NCI-H1436 (cell line): ENCODE results near the gene UQCR11.
A peak's percentile ranks its signal among the peaks of the same experiment; 100 is the strongest.

Source experiments
- DNase-seq: peaks from one replicate; lab custom pipeline; 2025; lab: John Stamatoyannopoulos, UW

UQCR11 gene

DNA sequence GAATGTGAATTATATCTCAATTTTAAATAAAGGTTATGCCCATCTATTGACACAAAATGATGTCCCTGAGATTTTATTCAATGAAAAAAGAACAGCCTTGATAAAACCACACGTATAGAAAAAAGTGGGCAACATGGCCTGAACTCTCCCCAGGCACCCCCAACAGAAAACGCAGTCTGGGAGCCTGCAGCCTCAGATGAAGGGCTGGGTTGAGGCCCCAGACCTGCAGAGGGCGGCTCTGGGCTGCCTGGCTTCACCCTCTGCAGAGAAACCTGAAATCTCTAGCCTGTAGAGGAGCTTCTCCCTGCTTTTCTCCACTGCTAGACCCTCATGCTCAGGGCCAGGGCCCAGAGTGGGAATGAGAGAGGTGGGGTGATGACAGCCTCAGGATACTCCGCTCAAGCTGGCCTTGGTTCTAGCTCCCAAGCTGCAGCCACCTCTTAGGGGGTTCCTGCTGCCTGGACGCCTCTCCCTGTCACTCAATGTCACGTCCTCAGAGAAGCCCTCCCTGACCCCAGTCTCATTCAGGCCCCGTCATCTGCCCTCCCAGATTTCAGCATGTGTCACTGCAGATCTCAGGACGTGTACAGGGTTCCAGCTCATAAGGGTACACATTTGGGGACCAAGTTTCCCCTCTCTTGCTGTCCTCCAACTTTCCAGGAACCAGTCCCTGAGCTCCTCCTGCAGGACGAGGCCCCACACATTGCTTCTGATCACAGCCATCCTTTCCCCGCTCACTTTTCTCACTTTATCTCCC, 14.4 kb downstream of the UQCR11 start:
- no peak for DNase-seq

DNA sequence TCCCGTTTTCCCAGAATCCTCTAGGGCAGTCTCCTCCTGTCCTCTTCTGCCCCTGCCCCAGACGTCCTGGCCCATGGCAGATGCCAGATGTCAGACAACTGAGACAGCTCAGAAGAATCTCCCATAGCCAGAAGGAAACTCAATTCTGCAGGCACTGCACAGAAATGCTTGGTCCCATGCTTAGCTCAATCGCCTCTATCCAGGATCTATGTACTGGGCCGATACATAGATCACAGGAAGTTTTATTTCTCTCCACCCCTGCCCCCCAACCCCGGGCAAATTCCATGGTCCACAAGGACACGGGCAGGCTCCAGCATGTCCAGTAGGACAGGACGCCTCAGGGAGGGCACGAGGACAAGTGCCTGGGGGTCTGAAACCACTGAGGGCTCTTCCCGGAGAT, 17.4 kb downstream of the UQCR11 start:
- no peak for DNase-seq

DNA sequence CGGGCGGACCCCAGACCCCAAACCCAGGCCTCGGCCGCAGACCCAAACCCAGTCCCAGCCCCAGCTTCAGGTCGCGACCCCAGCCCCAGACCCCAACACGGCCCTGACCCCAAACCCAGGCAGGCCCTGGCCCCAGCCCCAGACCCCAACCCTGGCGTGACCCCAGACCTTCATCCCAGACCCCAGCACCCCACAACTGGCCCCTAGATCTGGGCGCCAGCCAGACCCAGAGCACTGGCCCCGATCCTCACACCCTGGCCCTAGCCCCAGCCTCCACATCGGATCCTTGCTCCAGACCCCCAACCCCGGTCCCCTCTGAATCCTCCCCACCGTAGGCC, 20.1 kb downstream of the UQCR11 start:
- DNase-seq, result no peak

DNA sequence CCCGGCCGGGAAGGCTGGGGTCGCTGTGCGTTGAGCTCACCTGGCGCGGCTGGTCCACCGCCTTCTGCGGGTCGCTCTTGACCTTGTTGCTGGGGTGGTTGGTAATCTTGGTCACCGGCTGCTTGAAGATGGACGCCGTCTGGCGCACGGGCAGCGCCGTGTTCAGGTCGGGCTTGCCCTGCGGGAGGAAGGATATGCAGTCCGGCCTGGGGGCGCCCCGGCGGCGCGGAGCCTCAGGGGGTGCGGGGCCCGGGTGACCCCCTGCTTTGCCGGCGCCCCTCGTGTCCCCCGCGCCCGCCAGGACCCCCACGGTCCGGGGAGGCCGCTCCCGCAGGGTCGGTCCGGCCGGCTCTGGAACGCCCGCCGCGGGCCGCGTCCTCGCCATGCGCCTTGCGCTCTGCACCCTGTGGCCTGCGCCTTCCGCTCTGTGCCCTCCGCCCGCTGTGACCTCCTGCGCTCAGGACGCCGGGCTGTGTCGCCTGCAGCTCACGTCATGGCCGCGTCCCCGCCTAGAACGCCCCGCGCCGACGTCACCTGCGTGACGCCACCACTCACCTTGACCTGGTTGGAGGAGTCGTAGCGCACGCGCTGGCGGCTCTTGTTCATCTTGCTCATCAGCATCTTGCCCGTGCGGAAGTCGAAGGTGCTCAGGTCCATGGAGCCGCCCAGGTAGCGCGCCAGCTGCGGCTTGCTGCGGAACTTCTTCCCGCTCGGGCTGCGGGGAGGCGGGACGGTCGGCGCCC, 20.6 kb downstream of the UQCR11 start:
- DNase-seq, result no peak

DNA sequence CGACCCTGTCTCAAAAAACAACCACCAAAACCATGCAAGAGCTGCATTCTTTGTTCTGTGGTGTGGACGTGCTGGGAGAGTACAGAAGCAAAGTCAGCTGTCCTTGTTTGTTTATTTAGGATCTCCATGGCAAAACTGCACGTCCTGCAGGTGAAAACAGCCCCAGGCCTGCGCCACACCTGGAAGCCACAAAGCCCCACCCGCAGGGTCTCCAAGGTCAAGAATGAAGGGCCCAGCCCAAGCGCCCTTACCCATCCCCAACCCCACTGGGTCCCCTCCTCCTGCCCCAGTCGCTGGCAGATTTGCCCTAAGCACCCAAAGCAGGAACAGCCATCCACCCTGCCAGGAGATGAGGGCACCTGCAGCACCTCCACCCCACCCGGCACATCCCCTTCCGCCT, 23.1 kb downstream of the UQCR11 start:
- no peak for DNase-seq

DNA sequence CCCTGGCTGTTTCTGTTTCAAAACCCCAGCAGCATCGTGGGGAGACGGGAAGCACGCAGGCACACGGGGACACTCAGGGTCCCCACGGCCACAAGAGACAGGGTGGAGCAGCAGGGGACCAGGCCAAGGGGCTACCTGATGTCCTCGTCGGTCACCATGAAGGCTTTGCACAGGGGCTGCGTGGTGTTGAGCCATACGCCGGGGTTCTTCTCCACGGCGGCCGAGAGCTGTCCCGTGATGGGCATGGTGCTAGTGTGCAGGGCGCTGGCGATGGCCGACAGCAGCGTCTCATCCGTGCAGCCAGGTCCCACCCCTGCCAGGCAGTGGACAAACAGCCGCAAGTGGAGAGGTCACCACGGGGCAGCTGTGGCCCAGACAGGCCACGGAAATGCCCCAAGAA, 24.3 kb downstream of the UQCR11 start:
- no peak for DNase-seq

DNA sequence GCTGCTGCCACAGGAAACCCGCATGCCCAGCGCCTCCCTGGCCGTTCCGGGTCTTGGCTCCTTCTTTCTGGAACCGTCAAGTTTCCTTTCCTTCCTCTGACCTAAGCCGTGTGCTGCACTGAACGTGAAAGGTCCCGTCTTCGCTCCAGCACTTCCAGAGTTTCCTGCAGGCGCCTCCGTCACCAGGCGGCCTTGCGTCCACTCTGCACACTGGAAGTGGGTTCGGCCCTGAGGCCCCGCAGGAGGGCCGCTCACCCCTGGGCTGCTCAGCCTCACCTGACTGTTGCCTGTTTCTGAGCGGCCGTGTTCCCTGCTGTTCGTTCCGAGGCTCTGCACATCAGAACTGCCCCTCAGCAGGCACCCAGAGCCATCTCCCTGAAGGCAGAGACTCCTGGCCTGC, 24.9 kb downstream of the UQCR11 start:
- no peak for DNase-seq

DNA sequence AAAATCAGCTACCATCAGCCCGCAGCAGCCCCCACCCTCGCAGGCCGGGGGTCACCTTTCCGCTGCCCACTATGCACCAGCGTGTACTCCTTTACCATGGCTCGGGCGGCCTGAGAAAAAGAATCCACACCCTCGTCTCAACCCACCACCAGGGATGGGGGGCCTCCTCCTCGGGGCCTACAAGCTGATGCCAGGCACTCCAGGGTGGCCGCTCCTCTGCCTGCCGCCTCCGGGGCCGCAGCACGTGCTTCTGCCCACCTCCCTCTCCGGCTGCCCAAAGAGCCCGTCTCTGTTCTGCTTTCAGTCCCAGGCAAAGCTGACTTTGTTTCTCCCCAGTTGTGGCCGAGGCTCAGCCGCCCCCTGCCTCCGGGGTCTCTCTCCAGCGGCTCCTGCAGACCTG, 26.0 kb downstream of the UQCR11 start:
- DNase-seq, result no peak

DNA sequence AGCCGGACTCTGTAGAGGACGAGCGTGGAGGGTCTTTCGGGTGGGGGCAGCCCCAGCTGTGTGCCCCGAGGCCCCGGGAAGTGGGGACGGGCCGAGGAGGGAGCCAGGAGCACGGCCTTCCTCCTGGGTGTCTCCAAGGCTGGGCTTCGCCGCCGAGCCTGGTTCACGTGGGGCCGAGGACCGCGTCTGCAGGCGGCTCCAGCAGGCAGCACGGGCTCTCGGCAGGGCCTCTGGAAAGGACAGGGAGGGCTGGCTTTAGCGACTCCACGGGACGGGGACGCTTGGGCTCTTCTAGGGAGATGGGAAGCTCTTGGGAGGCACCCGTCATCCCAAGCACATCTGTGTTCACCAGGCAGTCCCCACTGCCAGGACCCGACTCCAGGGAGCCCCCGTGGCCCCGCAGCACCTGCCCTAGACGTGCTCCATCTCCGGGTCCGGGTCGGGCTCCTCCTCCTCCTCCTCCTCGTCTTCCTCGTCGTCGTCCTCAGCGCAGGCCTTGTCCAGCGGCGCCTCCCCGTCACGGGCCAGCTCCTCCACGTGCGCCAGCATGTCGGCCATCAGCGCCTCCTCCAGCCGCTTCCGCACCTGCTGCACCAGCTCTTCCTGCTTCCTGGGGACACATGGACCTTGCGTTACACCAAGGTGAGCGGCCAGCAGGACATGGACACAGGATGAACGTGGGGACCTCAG, 27.2 kb downstream of the UQCR11 start:
- DNase-seq, result no peak

DNA sequence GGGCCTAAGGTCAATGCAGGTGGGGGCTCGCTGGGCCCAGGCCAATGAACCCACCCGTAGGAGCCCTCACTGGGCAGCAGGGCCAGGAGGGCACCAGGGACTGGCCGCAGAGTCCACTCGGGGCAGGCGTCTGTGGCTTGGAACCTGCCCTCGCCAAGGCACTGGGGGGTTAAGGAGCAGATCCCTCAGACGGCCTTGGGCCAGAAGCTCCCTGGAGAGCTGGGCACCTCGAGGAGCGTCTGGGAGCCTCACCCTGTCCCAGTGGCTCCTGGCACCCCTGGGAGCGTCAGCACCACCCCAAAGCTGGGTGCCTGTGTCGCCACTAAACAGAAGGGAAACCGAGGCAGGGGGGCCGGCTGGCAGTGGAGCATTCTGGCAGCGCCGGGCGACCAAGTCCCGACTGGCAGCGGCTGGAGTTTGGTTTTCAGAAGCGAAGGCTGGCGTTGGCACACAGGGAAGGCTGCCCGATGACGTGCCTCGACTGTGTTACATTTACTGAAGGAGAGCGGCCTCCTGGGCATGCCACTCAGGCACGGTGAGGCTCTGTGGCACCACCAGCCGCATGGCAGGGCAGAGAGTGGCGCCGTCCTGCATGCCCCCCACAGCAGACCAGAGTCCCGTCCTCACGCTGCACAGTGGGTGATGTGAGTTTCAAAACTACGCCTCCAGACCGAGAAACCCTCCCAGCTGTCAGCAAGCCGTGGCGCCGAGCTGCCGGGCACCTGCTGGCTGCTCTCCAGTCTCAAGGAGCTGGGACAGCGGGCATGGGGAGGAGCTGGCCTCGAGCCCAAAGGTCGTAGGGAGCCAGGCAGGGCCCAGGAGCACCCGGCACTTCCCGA, 28.0 kb downstream of the UQCR11 start:
- no peak for DNase-seq

DNA sequence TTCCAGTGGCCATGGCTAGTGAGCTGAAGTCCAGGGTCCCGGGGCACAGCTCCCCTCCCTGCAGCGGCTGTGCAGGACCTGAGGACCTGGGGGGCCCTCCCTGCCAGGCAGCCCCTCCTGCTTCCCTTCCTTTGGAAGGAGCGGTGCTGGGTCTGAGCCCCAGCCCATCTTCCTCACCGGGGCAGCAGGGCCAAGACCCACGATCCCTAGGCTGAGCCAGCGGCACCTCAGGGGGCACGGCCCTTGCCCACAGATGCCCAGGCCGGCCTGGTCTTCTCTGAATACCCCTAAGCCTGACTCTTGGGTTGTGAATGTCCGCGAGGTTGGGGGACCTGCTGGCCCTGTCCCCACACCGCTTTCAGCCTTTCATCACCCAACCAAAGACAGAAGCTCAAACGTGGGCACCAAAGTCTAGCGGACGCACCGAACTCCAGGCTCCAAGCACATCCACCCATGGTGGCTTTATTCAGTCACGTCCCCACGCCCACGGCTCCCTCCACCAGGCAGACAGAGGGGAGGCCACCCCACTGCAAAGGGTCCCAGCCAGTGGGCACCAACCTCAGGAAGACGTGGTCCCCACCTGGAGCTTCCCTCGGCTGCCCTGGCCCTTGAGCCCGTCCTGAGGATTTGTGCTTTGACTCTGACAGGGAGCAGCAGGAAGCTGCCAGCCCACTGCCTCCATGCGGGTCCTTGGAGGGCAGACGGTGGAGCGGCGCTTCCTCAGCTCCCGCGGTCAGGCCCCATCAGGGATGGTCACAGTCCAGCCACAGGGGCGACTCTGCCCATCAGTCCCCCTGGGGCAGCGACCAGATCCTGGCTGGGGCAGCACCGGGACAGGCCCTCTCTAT, 28.8 kb downstream of the UQCR11 start:
- no peak for DNase-seq

DNA sequence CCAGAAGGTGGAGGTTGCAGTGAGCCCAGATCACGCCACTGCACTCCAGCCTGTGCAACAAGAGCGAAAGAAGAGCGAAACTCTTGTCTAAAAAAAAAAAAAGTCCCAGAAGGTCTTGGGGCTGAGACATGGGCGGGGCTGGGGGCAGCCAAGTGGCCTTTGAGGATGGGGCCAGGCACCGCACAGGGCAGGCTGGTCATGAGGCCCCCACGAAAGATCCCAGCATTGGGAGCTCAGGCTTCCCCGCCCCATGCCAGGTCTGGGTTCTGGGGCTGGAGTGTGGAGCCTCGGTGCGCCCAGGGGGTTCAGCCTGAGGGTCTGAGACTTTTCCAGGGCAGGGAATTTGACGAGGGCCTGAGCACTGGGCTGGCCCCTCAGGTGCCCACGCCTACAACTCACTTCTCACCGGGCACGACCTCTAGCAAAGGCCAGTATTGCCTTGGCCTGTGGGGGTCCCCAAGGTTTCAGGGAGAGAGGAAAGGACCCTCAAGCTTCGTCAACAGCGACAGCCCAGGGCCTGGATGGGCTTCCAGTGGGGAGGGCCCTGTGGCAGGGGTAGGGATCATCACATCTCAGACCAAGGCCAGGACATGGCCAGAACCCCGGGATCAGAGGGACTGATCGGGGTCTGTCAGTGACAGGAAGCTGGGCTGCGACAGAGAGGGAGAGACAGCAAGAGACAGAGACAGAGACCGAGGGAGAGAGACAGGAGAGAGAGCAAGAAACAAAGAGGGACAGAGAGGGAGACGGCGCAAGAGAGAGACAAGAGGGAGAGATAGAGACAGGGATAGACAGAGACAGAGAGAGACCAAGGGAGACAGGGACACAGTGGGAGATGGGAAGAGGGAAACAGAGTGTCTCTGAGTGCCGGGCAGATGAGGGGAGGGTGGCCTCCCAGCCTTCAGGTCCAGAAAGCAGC, 29.7 kb downstream of the UQCR11 start:
- no peak for DNase-seq

DNA sequence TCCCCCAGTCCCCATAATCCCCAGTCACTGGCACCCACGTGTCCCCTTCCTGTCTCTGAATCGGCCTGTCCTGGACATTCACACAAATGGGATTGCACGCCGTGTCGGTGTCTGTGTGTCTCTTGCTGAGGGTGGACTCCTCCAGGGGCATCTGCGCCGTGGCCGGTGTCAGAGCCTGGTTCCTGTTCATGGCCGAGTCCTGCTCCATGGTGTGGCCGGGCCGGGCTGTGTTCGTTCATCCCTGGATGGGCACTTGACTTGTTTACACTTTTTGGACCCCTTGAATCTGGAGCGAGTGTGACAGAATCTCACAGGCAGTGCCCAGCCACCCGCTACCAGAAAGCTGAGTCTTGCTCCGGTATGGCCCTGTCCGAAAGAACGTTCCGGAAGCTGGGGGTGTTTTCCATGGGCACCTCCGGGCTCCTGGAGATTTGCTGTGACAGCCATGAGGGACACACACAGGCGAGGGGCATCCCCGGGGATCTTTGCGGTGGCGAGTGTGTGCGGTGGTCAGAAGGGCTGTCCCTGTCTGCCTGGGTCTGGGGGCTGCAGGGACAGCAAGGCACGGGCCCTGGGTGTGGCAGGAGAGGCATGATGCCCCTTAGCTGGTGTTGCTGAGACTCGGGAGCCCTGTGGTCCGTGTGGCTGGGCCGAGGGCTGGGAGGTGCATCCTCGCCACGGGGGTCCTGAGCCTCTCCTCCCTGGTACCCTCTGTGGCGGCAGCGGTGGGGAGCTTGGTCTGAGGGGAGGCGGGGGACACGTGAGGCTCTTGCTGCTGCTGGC, 30.7 kb downstream of the UQCR11 start:
- DNase-seq, result no peak

DNA sequence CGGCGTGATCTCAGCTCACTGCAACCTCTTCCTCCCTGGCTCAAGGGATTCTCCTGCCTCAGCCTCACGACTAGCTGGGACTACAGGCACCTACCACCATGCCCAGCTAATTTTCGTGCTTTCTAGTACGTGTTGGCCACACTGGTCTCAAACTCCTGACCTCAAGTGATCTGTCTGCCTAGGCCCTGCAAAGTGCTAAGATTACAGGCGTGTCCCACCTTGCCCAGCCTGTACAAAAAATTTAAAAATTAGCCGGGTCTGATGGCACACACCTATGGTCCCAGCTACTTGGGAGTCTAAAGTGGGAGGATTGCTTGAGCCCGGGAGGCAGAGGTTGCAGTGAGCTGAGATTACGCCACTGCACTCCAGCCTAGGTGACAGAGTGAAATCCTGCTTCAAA, 32.5 kb downstream of the UQCR11 start:
- DNase-seq, result no peak

DNA sequence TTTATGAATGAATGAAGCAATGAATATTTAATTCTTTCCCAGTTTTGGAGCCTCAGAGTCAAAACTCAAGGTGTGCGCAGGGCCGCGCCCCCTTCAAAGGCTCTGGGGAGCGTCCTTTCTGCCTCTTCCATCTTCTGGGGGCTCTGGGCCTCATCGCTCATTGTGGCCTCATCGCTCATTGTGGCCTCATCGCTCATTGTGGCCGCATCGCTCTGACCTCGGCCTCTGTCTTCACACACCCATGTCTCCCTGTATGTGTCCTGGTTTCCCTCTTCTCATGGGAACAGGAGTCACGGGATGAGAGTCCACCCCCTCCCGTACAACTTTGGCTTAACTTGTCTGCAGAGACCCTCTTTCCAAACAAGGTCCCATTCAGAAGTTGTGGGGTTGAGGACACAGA, 33.9 kb downstream of the UQCR11 start:
- no peak for DNase-seq

DNA sequence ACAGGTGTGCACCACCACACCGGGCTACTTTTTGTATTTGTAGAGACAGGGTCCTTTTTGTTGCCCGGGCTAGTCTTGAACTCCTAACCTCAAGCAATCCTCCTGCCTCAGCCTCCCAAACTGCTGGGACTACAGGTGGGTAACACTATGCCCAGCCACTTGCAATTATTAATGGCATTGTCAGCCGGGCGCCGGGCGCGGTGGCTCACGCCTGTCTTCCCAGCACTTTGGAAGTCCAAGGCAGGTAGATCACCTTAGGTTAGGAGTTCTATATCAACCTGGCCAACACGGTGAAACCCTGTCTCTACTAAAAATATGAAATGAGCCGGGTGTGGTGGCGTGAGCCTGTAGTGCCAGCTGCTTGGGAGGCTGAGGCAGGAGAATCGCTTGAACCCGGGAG, 34.4 kb downstream of the UQCR11 start:
- DNase-seq, result no peak

DNA sequence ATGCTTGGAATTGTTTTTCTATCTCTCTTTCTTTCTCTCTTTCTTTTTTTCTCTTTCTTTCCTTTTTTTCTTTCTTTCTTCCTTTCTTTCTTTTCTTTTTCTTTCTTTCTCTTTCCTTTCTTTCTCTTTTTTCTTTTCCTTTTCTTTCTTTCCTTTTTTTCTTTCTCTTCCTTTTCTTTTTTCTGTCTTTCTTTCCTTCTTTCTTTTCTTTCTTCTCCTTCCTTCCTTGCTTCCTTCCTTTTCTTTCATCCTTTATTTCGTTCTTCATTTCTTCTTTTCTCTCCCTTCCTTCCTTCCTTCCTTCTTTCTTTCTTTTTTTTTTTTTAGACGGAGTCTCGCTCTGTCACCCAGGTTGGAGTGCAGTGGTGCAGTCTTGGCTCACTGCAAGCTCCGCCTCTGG, 35.3 kb downstream of the UQCR11 start:
- no peak for DNase-seq

DNA sequence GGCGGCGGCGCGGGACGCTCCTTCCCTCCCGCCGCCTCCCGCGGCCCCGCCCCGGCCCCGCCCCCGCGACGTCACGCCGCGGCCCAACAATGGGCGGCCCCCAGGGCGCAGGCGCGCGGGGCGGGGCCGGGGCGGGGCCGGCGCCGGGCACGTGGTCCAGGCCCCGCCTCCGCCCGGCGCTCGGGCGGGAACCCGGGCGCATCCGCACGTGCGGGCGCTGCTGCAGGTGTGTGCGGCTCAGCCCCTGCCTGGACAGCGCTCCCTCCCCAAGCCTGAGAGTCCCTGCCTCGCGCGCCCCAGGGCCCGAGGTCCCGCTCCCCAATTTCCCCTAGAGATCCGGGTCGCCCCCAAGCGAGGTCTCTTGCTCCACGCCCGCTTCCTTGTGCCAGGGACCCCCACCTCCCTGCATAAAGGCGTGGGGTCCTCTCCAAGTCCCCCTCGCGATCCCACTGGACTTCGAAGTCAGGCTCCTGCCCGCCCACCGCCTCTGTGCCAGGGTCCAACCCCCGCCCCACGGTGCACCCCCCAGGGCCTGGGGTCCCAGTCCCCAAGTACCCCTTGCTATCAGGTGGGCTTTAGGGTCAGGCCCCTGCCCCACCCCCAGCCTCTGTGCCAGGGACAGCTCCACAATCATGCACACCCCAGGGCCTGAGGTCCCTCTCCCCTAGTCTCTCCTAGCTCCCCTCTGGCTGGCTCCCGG, 36.8 kb downstream of the UQCR11 start, which contains the start of gene MEX3D:
Gene MEX3D, minus strand, starts transcription at position 6 of the 700 bp plus-strand sequence. CDS start 267 bp downstream, outside the sequence.
- DNase-seq, result peak; percentile 84

DNA sequence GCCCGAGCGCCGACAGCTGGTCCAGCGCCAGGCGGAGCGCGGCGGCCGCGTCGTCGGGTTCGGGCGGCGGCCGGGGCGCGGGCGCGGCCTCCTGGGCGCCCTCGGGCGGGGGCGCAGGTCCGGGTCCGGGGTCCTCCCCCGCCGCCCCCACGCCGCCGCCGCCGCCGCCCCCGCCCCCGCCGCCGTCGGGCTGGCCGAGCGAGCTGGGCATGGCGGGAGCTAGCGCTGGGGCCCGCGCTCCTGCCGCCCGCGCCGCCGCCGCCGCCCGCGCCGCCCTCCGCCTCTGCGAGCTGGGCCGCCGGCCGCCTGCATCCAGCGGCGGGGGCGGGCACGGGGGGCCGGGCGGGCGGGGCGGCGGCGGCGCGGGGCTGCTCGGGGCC, 37.4 kb downstream of the UQCR11 start:
- DNase-seq, result no peak
